Sigmoid colon (tissue), 7 donors: ENCODE measurements around the gene ZBTB7A. TPM values are rescaled to one million over a fixed set of nuclear protein-coding genes. Genes with fewer than 3 reads are reported as not detected.
A peak's percentile ranks its signal among the peaks of the same experiment; 100 is the strongest.

Source experiments
- DNase-seq: peaks from one replicate; pipeline ENCODE4 v3.0.0-alpha.2; 2019
- H3K27ac ChIP-seq, 4 donors: fragments of 200-600 bp; sonication (generic); one replicate each; pipeline ENCODE4 v1.5.1; 2016 to 2019; ENCODE audit warnings: mild to moderate bottlenecking in 1 of 4
- H3K27me3 ChIP-seq, 3 donors: fragments of 200-600 bp; sonication (generic); one replicate each; pipeline ENCODE4 v1.5.1; 2019; ENCODE audit warnings: mild to moderate bottlenecking in 1 of 3
- H3K36me3 ChIP-seq, 4 donors: fragments of 200-600 bp; sonication (generic); one replicate each; pipeline ENCODE4 v1.5.1; 2016 to 2019
- H3K4me1 ChIP-seq, 4 donors: fragments of 200-600 bp; sonication (generic); one replicate each; pipeline ENCODE4 v1.5.1; 2017 to 2019
- H3K4me3 ChIP-seq, 4 donors: fragments of 200-600 bp; sonication (generic); one replicate each; pipeline ENCODE4 v1.5.1; 2017 to 2019; ENCODE audit warnings: mild to moderate bottlenecking in 2 of 4, moderate library complexity in 1 of 4
- H3K9me3 ChIP-seq, 4 donors: fragments of 200-600 bp in 3 of 4; sonication (generic) in 3 of 4; one replicate each; pipeline versions ENCODE4 v1.5.1 to v1.6.1; 2013 to 2019
- CTCF ChIP-seq, 4 experiments: fragments of 450-650 bp in 3 of 4; fragments of 200-600 bp in 1 of 4; IDR thresholded peaks; one replicate each; pipeline ENCODE4 v1.5.1; 2016 to 2019; ENCODE audit warnings: antibody characterized with exemption in 4 of 4, mild to moderate bottlenecking in 3 of 4, moderate library complexity in 2 of 4
- EP300 ChIP-seq, 4 donors: sonication (generic); formaldehyde crosslinking; IDR thresholded peaks; one replicate each; pipeline ENCODE4 v1.6.1; 2017; ENCODE audit warnings: antibody characterized with exemption in 4 of 4
- POLR2A ChIP-seq, 2 donors: fragments of 450-650 bp; IDR thresholded peaks; one replicate each; pipeline ENCODE4 v1.6.1; 2016; ENCODE audit warnings: antibody characterized with exemption in 2 of 2, mild to moderate bottlenecking in 2 of 2, moderate library complexity in 2 of 2
- POLR2AphosphoS5 ChIP-seq, 4 donors: sonication (generic); formaldehyde crosslinking; IDR thresholded peaks; one replicate each; pipeline ENCODE4 v1.6.1; 2017; ENCODE audit warnings: antibody characterized with exemption in 4 of 4
- WGBS, 2 donors: extraction: QIAGEN DNeasy Blood & Tissue Kit; methylation state at CpG; one replicate each; pipeline ENCODE4 v1.1.7; 2013; 5-methylcytosine and 5-hydroxymethylcytosine counted together
- intact Hi-C: fragments of 100-400 bp; cut with DNase I; formaldehyde crosslinking; loops from one replicate; pipeline ENCODE4 v1.15.1; 2023
- polyA plus RNA-seq, 3 donors: library from polyadenylated mRNA; stranded (reverse); fragments of 200-250 nt; gene quantifications; one replicate each; pipeline ENCODE4 v1.2.3, GENCODE V29; 2013
- total RNA-seq, 4 donors: library from RNA; depleted of rRNA; stranded (reverse); fragments of >200 nt; gene quantifications; one replicate each; pipeline ENCODE4 v1.1.0, GENCODE V29; 2016
- donor health status: healthy with polysubstance abuse.
- donor health status: Bipolar disorder and iron deficiency.
- donor health status: healthy.

The ZBTB7A gene
- total and polyA plus RNA-seq, 7 donors = 22.8 to 53.2 (median 38.2) TPM

DNA sequence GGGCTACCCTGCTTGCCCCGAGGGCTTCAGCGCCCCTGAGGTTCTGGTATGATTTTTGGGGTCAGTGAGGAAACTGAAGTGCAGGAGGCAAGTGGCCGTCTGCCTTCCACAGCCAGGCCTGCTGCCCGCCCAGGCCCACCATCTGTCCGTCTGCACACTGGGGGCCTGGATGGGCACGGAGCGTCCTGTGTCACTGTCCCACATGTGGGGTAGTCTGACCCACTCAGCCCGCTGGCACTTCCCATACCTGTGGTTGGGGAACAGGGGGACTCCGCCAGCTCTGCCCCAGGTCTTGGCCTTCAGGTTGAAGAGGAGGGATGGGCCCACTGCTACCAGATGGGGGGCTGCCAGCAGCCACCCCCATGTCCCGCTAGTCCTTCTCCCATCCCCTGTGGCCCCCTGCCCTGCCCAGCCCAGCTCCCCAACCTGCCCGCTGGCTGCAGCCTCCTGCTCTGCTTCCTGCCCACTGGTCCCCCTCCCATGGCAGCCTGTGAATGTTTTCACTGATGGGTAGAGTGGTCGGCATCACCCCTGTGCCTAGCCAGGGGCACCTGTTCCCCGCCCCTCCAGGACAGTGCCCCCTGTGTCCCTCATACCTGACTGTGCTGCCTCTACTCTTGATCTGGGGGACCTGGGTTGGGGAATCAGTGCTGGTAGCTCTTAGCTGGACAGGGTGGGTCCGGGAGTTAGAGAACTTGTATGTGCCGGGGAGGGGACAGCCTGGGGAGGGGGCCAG lies 49.6 kb downstream of the ZBTB7A start:
- intact Hi-C loops = no loop called here
- peaks cover 0 to 82% (median 73%) of the 10 kb centered on the region in 4 donors for H3K4me1 ChIP-seq
- WGBS, 2 donors = 95% methylated on average over 15 of the region's 15 CpGs
- no peak overlapping the region for H3K4me3 ChIP-seq
- H3K27ac ChIP-seq = peak overlapping the region; percentile 68 to 86 (median 84)
- peaks cover 7 to 28% (median 13%) of the 10 kb centered on the region in 4 donors for H3K36me3 ChIP-seq
- DNase-seq = no peak
- no peaks in the 10 kb centered on the region for H3K9me3 ChIP-seq
- no peak for TF ChIP-seq EP300 (IDR thresholded peaks at IDR 0.05)
- no peak for TF ChIP-seq POLR2A (IDR thresholded peaks at IDR 0.05)
- TF ChIP-seq POLR2AphosphoS5 (IDR thresholded peaks at IDR 0.05) = no peak
- TF ChIP-seq CTCF (IDR thresholded peaks at IDR 0.05) = no peak
- no peaks in the 10 kb centered on the region for H3K27me3 ChIP-seq

DNA sequence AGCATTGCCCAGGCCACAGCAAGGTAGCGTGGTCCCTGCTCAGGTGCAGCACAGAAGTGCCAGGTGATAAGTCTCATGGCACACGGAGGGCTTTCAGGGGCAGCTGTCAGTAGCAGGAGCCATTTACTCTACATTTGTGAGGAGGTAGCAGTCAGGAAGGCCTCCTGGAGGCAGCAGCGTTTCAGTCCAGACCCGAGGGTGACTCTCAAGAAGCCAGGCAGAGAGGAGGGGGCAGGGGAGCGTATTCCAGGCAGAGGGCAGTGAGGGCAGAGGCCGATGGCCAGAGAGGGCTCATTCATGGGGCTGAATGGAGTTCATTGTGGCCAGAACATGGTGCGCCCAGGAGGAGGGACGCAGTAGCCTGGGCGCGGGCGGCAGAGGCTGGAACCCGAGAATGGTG lies 50.2 kb downstream of the ZBTB7A start:
- TF ChIP-seq CTCF (IDR thresholded peaks at IDR 0.05) = no peak
- Histone ChIP-seq H3K4me1 (peaks cover 0 to 85% (median 76%) of the 10 kb centered on the region in 4 donors), H3K27me3 (no peaks in the 10 kb centered on the region), H3K36me3 (peaks cover 7 to 28% (median 13%) of the 10 kb centered on the region in 4 donors), H3K4me3 (peak overlapping the region in 1 of 4 donors; percentile 35), H3K27ac (peak overlapping the region; percentile 68 to 86 (median 84)), H3K9me3 (no peaks in the 10 kb centered on the region)
- intact Hi-C loops = no loop called here
- WGBS, 2 donors = 90 to 91% methylated on average over 12 of the region's 12 CpGs
- no peak for DNase-seq

DNA sequence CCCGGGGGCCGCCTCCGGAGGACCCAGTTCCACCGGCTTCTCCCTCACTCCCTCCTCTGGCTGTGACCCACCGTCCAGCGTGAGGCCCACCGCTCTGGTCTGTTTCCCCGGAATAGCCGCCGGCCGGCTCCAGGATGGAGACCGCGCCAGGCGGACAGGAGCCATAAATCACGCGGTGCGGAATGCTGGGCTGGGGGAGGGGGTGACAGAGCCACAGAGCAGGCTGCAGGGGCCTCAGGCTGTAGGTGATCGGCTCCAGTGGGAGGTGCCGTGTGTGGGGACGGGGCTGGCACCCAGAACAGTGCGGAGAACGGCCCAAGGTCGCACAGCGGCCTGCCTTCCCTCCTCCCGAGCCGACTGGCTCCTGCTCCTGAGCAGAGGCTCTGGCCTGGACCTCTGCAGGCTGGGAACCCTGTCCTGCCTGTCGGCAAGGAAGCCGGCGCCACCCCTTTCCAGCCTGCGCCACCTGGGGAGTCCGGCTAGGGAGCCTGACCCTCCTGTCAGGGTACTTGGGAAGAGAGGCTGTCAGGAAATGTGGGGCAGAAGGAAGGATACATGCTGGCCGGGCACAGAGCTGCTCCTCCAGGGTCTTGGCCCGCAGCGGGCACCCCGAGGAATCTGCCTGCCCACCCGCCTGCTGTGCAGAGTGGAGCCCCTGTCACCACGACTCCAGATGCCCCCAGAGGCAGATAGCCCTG lies 50.8 kb downstream of the ZBTB7A start:
- peaks cover 7 to 28% (median 13%) of the 10 kb centered on the region in 4 donors for H3K36me3 ChIP-seq
- peak; percentile 82 for DNase-seq
- intact Hi-C loops = loop anchor here (2.0 kb wide), 1 partner anchor 41 kb away; no protein-coding TSS in a partner anchor
- peaks cover 0 to 91% (median 82%) of the 10 kb centered on the region in 4 donors for H3K4me1 ChIP-seq
- H3K4me3 ChIP-seq = peak overlapping the region in 3 of 4 donors; percentile 6 to 35 (median 32)
- peak in 3 of 4 donors; percentile 31 to 47 (median 45) for TF ChIP-seq POLR2AphosphoS5 (IDR thresholded peaks at IDR 0.05)
- TF ChIP-seq CTCF (IDR thresholded peaks at IDR 0.05) = no peak
- no peak for TF ChIP-seq EP300 (IDR thresholded peaks at IDR 0.05)
- TF ChIP-seq POLR2A (IDR thresholded peaks at IDR 0.05) = no peak
- no peaks in the 10 kb centered on the region for H3K27me3 ChIP-seq
- H3K27ac ChIP-seq = peak overlapping the region; percentile 68 to 86 (median 84)
- WGBS, 2 donors = 71 to 87% methylated on average over 37 of the region's 37 CpGs
- no peaks in the 10 kb centered on the region for H3K9me3 ChIP-seq

- Histone ChIP-seq H3K9me3 (no peaks in the 10 kb centered on the region), H3K27me3 (no peaks in the 10 kb centered on the region), H3K4me1 (peaks cover 0 to 91% (median 90%) of the 10 kb centered on the region in 4 donors), H3K27ac (peak overlapping the region; percentile 68 to 86 (median 84)), H3K4me3 (peak overlapping the region in 3 of 4 donors; percentile 6 to 35 (median 32)), H3K36me3 (peaks cover 7 to 28% (median 13%) of the 10 kb centered on the region in 4 donors)
- intact Hi-C loops = loop anchor here (2.0 kb wide), 1 partner anchor 42 kb away; no protein-coding TSS in a partner anchor
- 72 to 82% methylated on average over 25 of the region's 25 CpGs for WGBS, 2 donors
- peak in 1 of 4 donors; percentile 6 for TF ChIP-seq POLR2AphosphoS5 (IDR thresholded peaks at IDR 0.05)
- no peak for TF ChIP-seq POLR2A (IDR thresholded peaks at IDR 0.05)
- DNase-seq = peak; percentile 77
These were observed 51.9 kb downstream of the ZBTB7A start for GRCh38 chr19:4014541-4015491.
